HL-60 (cell line): Measurements from ENCODE around the gene HTR6.

Experiments
- GABPA ChIP-seq: IDR thresholded peaks from 2 replicates; pipeline ENCODE4 v1.6.1; 2012; ENCODE audit warnings: low read depth
- POLR2AphosphoS5 ChIP-seq: IDR thresholded peaks from 2 replicates; pipeline ENCODE4 v1.6.1; 2012; ENCODE audit warnings: low read depth
- TF ChIP-seq, protein P1 (sequence below): IDR thresholded peaks from one replicate; pipeline ENCODE4 v1.5.1; 2011; ENCODE audit warnings: low read length, control low read depth, inconsistent platforms; ENCODE audit not compliant: insufficient read depth
- TF ChIP-seq, protein P2 (sequence below): IDR thresholded peaks from 2 replicates; pipeline ENCODE4 v1.6.1; 2012; ENCODE audit warnings: low read depth; ENCODE audit not compliant: insufficient replicate concordance

DNA sequence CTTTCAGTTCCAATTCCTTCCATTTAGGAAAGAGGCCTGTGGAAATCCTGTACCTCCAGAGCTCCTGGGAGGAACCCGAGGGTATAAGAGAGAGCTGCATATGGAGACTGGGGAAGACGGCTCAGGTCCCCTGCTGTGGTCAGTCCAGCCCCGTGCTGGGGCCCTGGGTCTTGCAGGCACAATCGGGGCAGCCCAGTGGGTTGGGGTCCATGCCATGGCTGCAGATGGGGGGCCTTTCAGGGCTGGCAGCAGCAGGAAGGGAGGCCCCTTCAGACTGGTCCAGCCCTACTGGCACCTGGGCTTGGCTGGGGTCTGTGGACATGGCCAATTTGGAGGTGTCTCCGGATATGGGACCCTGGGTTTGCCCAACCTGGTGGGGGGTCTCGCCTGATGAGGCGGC, 18.2 kb downstream of the HTR6 start:
- TF ChIP-seq, protein P1, sequence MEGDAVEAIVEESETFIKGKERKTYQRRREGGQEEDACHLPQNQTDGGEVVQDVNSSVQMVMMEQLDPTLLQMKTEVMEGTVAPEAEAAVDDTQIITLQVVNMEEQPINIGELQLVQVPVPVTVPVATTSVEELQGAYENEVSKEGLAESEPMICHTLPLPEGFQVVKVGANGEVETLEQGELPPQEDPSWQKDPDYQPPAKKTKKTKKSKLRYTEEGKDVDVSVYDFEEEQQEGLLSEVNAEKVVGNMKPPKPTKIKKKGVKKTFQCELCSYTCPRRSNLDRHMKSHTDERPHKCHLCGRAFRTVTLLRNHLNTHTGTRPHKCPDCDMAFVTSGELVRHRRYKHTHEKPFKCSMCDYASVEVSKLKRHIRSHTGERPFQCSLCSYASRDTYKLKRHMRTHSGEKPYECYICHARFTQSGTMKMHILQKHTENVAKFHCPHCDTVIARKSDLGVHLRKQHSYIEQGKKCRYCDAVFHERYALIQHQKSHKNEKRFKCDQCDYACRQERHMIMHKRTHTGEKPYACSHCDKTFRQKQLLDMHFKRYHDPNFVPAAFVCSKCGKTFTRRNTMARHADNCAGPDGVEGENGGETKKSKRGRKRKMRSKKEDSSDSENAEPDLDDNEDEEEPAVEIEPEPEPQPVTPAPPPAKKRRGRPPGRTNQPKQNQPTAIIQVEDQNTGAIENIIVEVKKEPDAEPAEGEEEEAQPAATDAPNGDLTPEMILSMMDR: no peak
- TF ChIP-seq GABPA (no peak), POLR2AphosphoS5 (no peak)
- TF ChIP-seq, protein P2, sequence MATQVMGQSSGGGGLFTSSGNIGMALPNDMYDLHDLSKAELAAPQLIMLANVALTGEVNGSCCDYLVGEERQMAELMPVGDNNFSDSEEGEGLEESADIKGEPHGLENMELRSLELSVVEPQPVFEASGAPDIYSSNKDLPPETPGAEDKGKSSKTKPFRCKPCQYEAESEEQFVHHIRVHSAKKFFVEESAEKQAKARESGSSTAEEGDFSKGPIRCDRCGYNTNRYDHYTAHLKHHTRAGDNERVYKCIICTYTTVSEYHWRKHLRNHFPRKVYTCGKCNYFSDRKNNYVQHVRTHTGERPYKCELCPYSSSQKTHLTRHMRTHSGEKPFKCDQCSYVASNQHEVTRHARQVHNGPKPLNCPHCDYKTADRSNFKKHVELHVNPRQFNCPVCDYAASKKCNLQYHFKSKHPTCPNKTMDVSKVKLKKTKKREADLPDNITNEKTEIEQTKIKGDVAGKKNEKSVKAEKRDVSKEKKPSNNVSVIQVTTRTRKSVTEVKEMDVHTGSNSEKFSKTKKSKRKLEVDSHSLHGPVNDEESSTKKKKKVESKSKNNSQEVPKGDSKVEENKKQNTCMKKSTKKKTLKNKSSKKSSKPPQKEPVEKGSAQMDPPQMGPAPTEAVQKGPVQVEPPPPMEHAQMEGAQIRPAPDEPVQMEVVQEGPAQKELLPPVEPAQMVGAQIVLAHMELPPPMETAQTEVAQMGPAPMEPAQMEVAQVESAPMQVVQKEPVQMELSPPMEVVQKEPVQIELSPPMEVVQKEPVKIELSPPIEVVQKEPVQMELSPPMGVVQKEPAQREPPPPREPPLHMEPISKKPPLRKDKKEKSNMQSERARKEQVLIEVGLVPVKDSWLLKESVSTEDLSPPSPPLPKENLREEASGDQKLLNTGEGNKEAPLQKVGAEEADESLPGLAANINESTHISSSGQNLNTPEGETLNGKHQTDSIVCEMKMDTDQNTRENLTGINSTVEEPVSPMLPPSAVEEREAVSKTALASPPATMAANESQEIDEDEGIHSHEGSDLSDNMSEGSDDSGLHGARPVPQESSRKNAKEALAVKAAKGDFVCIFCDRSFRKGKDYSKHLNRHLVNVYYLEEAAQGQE: no peak
